ENCODE measurements around the gene DUSP16. TPM values are rescaled to one million over a fixed set of nuclear protein-coding genes. Genes with fewer than 3 reads are reported as not detected.
A peak's percentile ranks its signal among the peaks of the same experiment; 100 is the strongest.

DUSP16 gene
- total RNA-seq, 1 donor from 2014 or later, result 2.0 TPM

DNA sequence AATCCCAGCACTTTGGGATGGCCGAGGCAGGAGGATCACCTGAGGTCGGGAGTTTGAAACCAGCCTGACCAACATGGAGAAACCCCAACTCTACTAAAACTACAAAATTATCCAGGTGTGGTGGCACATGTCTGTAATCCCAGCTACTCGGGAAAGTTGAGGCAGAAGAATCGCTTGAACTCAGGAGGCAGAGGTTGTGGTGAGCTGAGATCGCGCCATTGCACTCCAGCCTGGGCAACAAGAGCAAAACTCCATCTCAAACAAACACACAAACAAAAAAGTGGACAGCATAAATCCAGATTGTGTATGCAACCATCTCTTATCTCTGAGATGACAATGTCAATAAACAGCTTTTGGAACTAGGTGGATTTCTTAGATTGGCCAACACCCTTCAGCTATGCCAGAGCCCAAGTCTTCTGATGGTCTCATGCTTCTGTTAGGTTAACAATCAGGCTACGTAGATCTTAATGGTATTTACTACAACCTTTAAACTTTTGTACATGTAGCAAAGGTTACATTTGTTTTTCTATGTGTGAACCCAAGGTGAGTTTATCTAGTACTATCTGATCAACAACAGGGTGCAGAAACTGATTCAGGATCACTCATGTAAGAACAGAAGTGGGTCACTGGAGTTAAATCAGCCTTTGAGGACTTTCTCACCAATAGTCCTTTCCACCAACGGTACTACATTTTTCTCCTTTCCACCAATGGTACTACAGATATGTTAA, 73.7 kb downstream of the DUSP16 start:
- CTCF ChIA-PET, result no interaction called here
- ATAC-seq (ENCODE audit: low read depth) (no peak), DNase-seq (no peak)
- Mint-ChIP-seq H3K9me3 (no peaks in the 10 kb centered on the region), H3K36me3 (ENCODE audit: low read depth) (no peaks in the 10 kb centered on the region), H3K27ac (no peak overlapping the region), H3K4me3 (no peak overlapping the region), H3K4me1 (peaks cover 7% of the 10 kb centered on the region), H3K27me3 (no peaks in the 10 kb centered on the region)
- POLR2A ChIA-PET, result no interaction called here
- intact Hi-C loops (cut with micrococcal nuclease), result loop anchor here (5.0 kb wide), 1 partner anchor 73 kb away; the partner anchor contains the start of gene DUSP16
- TF ChIP-seq, protein P1, sequence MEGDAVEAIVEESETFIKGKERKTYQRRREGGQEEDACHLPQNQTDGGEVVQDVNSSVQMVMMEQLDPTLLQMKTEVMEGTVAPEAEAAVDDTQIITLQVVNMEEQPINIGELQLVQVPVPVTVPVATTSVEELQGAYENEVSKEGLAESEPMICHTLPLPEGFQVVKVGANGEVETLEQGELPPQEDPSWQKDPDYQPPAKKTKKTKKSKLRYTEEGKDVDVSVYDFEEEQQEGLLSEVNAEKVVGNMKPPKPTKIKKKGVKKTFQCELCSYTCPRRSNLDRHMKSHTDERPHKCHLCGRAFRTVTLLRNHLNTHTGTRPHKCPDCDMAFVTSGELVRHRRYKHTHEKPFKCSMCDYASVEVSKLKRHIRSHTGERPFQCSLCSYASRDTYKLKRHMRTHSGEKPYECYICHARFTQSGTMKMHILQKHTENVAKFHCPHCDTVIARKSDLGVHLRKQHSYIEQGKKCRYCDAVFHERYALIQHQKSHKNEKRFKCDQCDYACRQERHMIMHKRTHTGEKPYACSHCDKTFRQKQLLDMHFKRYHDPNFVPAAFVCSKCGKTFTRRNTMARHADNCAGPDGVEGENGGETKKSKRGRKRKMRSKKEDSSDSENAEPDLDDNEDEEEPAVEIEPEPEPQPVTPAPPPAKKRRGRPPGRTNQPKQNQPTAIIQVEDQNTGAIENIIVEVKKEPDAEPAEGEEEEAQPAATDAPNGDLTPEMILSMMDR (IDR thresholded peaks at IDR 0.05), result no peak

DNA sequence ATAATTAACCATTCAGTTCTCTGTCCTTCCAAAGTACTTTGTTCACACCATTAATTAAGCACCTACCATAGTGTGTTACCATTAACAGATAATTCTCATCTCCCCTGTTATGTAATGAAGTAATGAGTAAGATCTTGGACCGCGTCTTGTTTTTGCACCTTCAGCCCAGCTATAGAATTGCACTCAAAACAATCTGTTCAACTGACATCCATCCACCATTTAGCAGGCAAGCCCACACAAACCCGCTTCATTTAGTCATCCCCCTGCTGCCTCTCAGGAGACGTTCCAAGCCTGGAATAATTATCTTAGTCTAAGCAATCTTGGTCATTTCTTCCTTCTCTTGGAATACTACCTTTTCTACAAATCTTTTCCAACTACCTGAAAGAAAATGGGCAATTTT, 74.4 kb downstream of the DUSP16 start:
- POLR2A ChIA-PET, result no interaction called here
- H3K4me1 Mint-ChIP-seq, result peaks cover 12% of the 10 kb centered on the region

DNA sequence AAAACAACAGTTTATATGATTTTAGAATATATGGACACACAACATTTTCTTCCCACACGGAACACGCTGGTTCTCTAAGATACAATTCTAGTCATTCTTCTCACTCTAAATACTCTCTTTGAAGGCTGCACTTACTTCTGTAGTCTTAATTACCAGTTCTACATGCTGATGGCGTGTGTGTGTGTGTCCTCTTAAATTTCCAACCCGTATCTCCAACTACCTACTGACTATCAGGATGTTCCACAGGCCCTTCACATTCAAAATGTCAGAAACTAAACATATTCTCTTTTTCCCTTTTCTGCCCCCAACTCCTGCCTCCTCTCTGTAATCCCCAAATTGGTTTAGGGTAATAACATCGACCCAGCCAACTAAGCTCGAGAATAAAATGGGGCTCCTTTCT, 75.2 kb downstream of the DUSP16 start:
- no peak overlapping the region for H3K27ac Mint-ChIP-seq
- CTCF ChIA-PET, result no interaction called here
- no peak overlapping the region for H3K4me3 Mint-ChIP-seq
- intact Hi-C loops (cut with micrococcal nuclease), result loop anchor here (5.0 kb wide), 1 partner anchor 75 kb away; the partner anchor contains the start of gene DUSP16
- H3K27me3 Mint-ChIP-seq, result no peaks in the 10 kb centered on the region
- H3K36me3 Mint-ChIP-seq (ENCODE audit: low read depth), result peaks cover 2% of the 10 kb centered on the region
- peaks cover 18% of the 10 kb centered on the region for H3K4me1 Mint-ChIP-seq
- ATAC-seq (ENCODE audit: low read depth), result no peak
- POLR2A ChIA-PET, result interaction anchor here (0.6 kb wide), 1 partner anchor 10 kb away, joined by 3 read pairs; no protein-coding TSS in a partner anchor
- TF ChIP-seq, protein P1 (IDR thresholded peaks at IDR 0.05), result no peak
- no peaks in the 10 kb centered on the region for H3K9me3 Mint-ChIP-seq
- DNase-seq, result no peak

More for the DNA sequence above, 74.4 kb downstream of the DUSP16 start:
- intact Hi-C loops (cut with micrococcal nuclease), result loop anchor here (5.0 kb wide), 1 partner anchor 74 kb away; the partner anchor contains the start of gene DUSP16
- Mint-ChIP-seq H3K9me3 (no peaks in the 10 kb centered on the region), H3K27me3 (no peaks in the 10 kb centered on the region), H3K4me3 (no peak overlapping the region), H3K27ac (no peak overlapping the region), H3K36me3 (ENCODE audit: low read depth) (peaks cover 2% of the 10 kb centered on the region)
- TF ChIP-seq, protein P1 (IDR thresholded peaks at IDR 0.05), result no peak
- ATAC-seq (ENCODE audit: low read depth) (no peak), DNase-seq (no peak)
- CTCF ChIA-PET, result no interaction called here

DNA sequence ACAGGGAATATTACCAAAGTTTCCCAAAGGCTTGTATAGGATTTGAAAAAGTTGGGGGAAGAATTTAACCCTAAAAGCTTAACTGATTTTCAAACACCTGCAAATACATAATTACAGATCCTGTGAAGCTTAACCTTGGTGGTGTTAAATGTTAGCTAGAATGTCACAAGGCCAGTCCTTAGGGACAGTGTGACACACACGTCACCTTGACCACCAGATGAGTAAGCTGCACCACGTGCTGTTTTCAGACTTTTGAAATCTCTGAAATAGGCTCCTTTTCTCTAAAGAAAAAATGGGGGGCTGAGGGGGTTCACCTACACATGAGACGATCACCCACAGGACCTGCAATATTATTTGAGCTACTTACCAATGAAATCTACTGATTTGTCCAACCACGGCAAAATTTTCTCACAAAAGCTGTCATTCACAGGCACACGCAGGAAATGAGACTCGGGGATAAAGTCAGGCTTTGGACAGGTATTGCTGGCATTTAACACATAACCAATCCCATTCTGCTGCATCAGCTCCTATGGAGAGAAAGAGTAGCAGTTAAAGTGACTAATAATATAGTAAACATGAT, 75.9 kb downstream of the DUSP16 start:
- H3K4me3 Mint-ChIP-seq, result no peak overlapping the region
- ChIA-PET POLR2A (interaction anchor here (0.6 kb wide), 1 partner anchor 11 kb away, joined by 3 read pairs; no protein-coding TSS in a partner anchor), CTCF (no interaction called here)
- no peak overlapping the region for H3K27ac Mint-ChIP-seq
- DNase-seq (no peak), ATAC-seq (ENCODE audit: low read depth) (peak; percentile 60)
- H3K27me3 Mint-ChIP-seq, result no peaks in the 10 kb centered on the region
- intact Hi-C loops (cut with micrococcal nuclease), result loop anchor here (5.0 kb wide), 1 partner anchor 76 kb away; the partner anchor contains the start of gene DUSP16
- TF ChIP-seq, protein P1 (IDR thresholded peaks at IDR 0.05), result no peak
- H3K9me3 Mint-ChIP-seq, result no peaks in the 10 kb centered on the region
- peaks cover 2% of the 10 kb centered on the region for H3K36me3 Mint-ChIP-seq (ENCODE audit: low read depth)
- peaks cover 21% of the 10 kb centered on the region for H3K4me1 Mint-ChIP-seq

- ChIA-PET CTCF (no interaction called here), POLR2A (no interaction called here)
- Mint-ChIP-seq H3K4me1 (peaks cover 21% of the 10 kb centered on the region), H3K9me3 (no peaks in the 10 kb centered on the region), H3K27ac (no peak overlapping the region), H3K4me3 (no peak overlapping the region), H3K27me3 (no peaks in the 10 kb centered on the region), H3K36me3 (ENCODE audit: low read depth) (peaks cover 18% of the 10 kb centered on the region)
- TF ChIP-seq, protein P1 (IDR thresholded peaks at IDR 0.05), result no peak
- DNase-seq (no peak), ATAC-seq (ENCODE audit: low read depth) (no peak)
- intact Hi-C loops (cut with micrococcal nuclease), result no loop called here
These were observed 79.2 kb downstream of the DUSP16 start for GRCh38 chr12:12483438-12483837.
